Spleen (tissue), 7 donors: ENCODE data around the gene KATNAL1.

Experiments
- POLR2A ChIP-seq, 3 donors: fragments of 450-650 bp; IDR thresholded peaks; one replicate each; pipeline ENCODE4 v1.5.1; 2017; ENCODE audit warnings: antibody characterized with exemption in 3 of 3, mild to moderate bottlenecking in 1 of 3
- POLR2AphosphoS5 ChIP-seq, 3 donors: sonication (generic); formaldehyde crosslinking; IDR thresholded peaks; one replicate each; pipeline ENCODE4 v1.5.1; 2017; ENCODE audit warnings: antibody characterized with exemption in 3 of 3
- TF ChIP-seq, protein P1 (sequence below), 11 experiments: fragments of 200-600 bp in 7 of 11; fragments of 450-650 bp in 4 of 11; sonication (generic) in 4 of 11; IDR thresholded peaks in 8 of 11; conservative IDR thresholded peaks in 3 of 11; 1 replicate in 7 of 11; 2 replicates in 4 of 11; pipeline versions ENCODE4 v1.4.0 to v1.8.0; 2016 to 2021; ENCODE audit warnings: antibody characterized with exemption in 11 of 11, inconsistent platforms in 4 of 11, mild to moderate bottlenecking in 1 of 11
- donor health status: DM: no; HTN: no; CAD: no; lungs with moderate emphysema.
- donor health status: DM: no; HTN: no; CAD: no.
- donor health status: DM: no; HTN: no; CAD: no.

DNA sequence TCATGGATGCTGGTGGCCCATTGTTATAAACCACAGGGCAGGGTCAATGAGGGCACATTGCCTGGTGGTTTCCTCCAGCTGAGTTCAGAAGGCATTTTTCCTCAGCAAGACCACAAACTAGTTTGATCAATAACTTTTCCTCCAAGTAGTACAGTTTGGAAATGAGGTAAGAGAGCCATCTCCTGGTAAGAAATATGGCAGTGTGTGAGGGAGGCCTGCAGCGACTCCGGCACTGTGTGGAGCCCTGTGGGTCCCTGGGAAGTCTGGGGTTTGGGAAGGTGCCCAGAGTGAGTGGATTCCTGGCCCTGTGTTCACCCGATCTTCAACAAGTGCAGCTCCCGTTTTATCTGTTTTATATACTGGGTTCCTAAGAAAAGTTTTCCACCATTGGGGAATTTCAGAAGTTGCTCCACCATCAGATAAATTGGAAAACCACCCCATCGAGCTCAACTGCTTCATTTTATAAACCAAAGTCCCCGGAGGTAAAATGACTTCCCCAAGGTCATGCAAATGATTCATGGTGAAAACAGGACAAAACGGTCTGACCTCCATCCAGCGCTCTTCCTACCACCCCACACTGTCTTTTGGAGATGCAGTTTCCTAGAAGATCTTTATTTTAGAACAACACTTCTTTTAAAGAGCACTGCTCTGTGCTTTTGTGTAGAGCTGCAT lies 148.4 kb downstream of the KATNAL1 start:
- TF ChIP-seq POLR2A (IDR thresholded peaks at IDR 0.05) (no peak), POLR2AphosphoS5 (IDR thresholded peaks at IDR 0.05) (no peak)
- TF ChIP-seq, protein P1, sequence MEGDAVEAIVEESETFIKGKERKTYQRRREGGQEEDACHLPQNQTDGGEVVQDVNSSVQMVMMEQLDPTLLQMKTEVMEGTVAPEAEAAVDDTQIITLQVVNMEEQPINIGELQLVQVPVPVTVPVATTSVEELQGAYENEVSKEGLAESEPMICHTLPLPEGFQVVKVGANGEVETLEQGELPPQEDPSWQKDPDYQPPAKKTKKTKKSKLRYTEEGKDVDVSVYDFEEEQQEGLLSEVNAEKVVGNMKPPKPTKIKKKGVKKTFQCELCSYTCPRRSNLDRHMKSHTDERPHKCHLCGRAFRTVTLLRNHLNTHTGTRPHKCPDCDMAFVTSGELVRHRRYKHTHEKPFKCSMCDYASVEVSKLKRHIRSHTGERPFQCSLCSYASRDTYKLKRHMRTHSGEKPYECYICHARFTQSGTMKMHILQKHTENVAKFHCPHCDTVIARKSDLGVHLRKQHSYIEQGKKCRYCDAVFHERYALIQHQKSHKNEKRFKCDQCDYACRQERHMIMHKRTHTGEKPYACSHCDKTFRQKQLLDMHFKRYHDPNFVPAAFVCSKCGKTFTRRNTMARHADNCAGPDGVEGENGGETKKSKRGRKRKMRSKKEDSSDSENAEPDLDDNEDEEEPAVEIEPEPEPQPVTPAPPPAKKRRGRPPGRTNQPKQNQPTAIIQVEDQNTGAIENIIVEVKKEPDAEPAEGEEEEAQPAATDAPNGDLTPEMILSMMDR (IDR thresholded peaks at IDR 0.05 in 8 of 11, conservative IDR thresholded peaks at IDR 0.05 in 3 of 11), result peak in 7 of 11 experiments; percentile 14 to 52 (median 33)
